PC-9 (cell line): Measurements from ENCODE around the gene DYSF. TPM values are rescaled to one million over a fixed set of nuclear protein-coding genes. Genes with fewer than 3 reads are reported as not detected.
"Not testable (repeated sequence)": the region's sequence is repeated elsewhere in the genome, so short reads cannot be mapped to it uniquely, and the experiment has no call there.

Experiments
- BruUV-seq: library from RNA; stranded (reverse); fragments of 400-500 nt; replicated peaks from 2 replicates; lab custom pipeline; 2021; lab: Mats Ljungman, UMichigan
- CTCF ChIA-PET: fragments of 300-600 bp; sonication (Branson Sonifier 250); formaldehyde crosslinking; loops from one replicate; lab custom pipeline; 2022; ENCODE audit warnings: antibody characterized with exemption; lab: Charles Lee
- POLR2A ChIA-PET: fragments of 300-600 bp; sonication (Branson Sonifier 250); formaldehyde crosslinking; loops from one replicate; lab custom pipeline; 2022; ENCODE audit warnings: antibody characterized with exemption; ENCODE audit not compliant: unreplicated experiment; lab: Charles Lee
- DNase-seq, 2 experiments: peaks; one replicate each; pipeline versions ENCODE4 v3.0.0 to v3.0.0-alpha.2; 2015 to 2022; ENCODE audit warnings: mixed read lengths in 1 of 2
- H2AFZ ChIP-seq: fragments of 200-600 bp; sonication (generic); 2 replicates; pipeline ENCODE4 v1.8.1; 2017; ENCODE audit warnings: antibody characterized with exemption
- H3F3A ChIP-seq: fragments of 200-600 bp; sonication (generic); 2 replicates; pipeline ENCODE4 v1.8.1; 2017; ENCODE audit warnings: antibody characterized with exemption, mild to moderate bottlenecking, low read depth; ENCODE audit not compliant: insufficient read depth
- H3K27ac ChIP-seq: fragments of 200-600 bp; sonication (generic); 2 replicates; pipeline ENCODE4 v1.6.1; 2016; ENCODE audit warnings: mixed run types
- H3K27me3 ChIP-seq: fragments of 200-600 bp; sonication (generic); 2 replicates; pipeline ENCODE4 v1.6.1; 2016; ENCODE audit warnings: low read depth, mixed run types; ENCODE audit not compliant: insufficient read depth
- H3K36me3 ChIP-seq: fragments of 200-600 bp; sonication (generic); 2 replicates; pipeline ENCODE4 v1.6.1; 2016; ENCODE audit warnings: low read depth, mixed run types
- H3K4me1 ChIP-seq: fragments of 200-600 bp; sonication (generic); replicated peaks from 2 replicates; pipeline ENCODE4 v1.6.1; 2016; ENCODE audit warnings: mixed run types; ENCODE audit not compliant: insufficient read depth
- H3K4me2 ChIP-seq: fragments of 200-600 bp; sonication (generic); 2 replicates; pipeline ENCODE4 v1.6.1; 2017; ENCODE audit warnings: mixed run types
- H3K4me3 ChIP-seq: fragments of 200-600 bp; sonication (generic); 2 replicates; pipeline ENCODE4 v1.6.1; 2016; ENCODE audit warnings: mixed run types
- H3K79me2 ChIP-seq: fragments of 200-600 bp; sonication (generic); 2 replicates; pipeline ENCODE4 v1.6.1; 2017; ENCODE audit warnings: low read depth, mixed run types
- H3K9me2 ChIP-seq: fragments of 200-600 bp; sonication (generic); 2 replicates; pipeline ENCODE4 v1.8.1; 2017; ENCODE audit warnings: mild to moderate bottlenecking; ENCODE audit not compliant: insufficient read depth
- H3K9me3 ChIP-seq: fragments of 200-600 bp; sonication (generic); 2 replicates; pipeline ENCODE4 v1.8.1; 2016; ENCODE audit warnings: low read depth; ENCODE audit not compliant: insufficient read depth
- H4K20me1 ChIP-seq: fragments of 200-600 bp; sonication (generic); 2 replicates; pipeline ENCODE4 v1.8.1; 2017; ENCODE audit not compliant: insufficient read depth
- EZH2 ChIP-seq: fragments of 200-600 bp; sonication (generic); IDR thresholded peaks from 2 replicates; pipeline ENCODE4 v1.8.0; 2017; ENCODE audit warnings: antibody characterized with exemption, low read depth
- intact Hi-C: fragments of 100-400 bp; cut with micrococcal nuclease; formaldehyde crosslinking; loops from one replicate; pipeline ENCODE4 v1.10.0; 2022; ENCODE audit not compliant: unreplicated experiment
- total RNA-seq: library from RNA; stranded (reverse); gene quantifications from 2 replicates; pipeline ENCODE4 v1.2.3, GENCODE V29; 2021
- TF ChIP-seq, protein P1 (sequence below): fragments of 200-600 bp; sonication (generic); conservative IDR thresholded peaks from 2 replicates; pipeline ENCODE4 v1.6.1; 2017; ENCODE audit warnings: mixed run types, antibody characterized with exemption, mild to moderate bottlenecking, moderate library complexity

DYSF gene
- total RNA-seq, 1 experiment from 2014 or later, result 12.2 TPM

DNA sequence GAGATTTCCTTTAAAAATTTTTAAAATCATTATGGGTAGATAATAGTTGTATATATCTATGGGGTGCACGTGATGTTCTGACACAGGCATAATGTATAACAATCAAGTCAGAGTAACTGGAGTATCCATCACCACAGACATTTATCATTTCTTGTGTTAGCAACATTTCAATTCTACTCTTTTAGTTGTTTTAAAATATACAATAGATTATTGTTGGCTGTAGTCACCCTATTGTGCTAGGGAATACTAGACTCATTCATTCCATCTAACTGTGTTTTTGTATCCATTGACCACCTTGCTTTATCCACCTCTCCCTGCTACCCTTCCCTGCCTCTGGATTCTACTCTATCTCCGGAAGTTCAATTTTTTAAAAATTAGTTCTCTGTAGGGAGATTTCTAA is 31.0 kb downstream of the DYSF start:
- intact Hi-C loops, result no loop called here
- DNase-seq, result peak in 1 of 2 experiments; percentile 29
- no peaks in the 10 kb centered on the region for H3K27me3 ChIP-seq
- H4K20me1 ChIP-seq, result no peaks in the 10 kb centered on the region
- ChIA-PET CTCF (no interaction called here), POLR2A (no interaction called here)
- no peaks in the 10 kb centered on the region for H3K9me2 ChIP-seq
- no peak overlapping the region for H3K4me2 ChIP-seq
- H3K36me3 ChIP-seq, result no peaks in the 10 kb centered on the region
- H3K9me3 ChIP-seq, result no peaks in the 10 kb centered on the region
- no peak overlapping the region for H3K4me3 ChIP-seq
- no peaks in the 10 kb centered on the region for H3F3A ChIP-seq
- no peak overlapping the region for H3K27ac ChIP-seq
- TF ChIP-seq EZH2, result no peak
- TF ChIP-seq, protein P1, sequence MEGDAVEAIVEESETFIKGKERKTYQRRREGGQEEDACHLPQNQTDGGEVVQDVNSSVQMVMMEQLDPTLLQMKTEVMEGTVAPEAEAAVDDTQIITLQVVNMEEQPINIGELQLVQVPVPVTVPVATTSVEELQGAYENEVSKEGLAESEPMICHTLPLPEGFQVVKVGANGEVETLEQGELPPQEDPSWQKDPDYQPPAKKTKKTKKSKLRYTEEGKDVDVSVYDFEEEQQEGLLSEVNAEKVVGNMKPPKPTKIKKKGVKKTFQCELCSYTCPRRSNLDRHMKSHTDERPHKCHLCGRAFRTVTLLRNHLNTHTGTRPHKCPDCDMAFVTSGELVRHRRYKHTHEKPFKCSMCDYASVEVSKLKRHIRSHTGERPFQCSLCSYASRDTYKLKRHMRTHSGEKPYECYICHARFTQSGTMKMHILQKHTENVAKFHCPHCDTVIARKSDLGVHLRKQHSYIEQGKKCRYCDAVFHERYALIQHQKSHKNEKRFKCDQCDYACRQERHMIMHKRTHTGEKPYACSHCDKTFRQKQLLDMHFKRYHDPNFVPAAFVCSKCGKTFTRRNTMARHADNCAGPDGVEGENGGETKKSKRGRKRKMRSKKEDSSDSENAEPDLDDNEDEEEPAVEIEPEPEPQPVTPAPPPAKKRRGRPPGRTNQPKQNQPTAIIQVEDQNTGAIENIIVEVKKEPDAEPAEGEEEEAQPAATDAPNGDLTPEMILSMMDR, result no peak
- no TSS peak for BruUV-seq
- no peak overlapping the region for H2AFZ ChIP-seq
- H3K79me2 ChIP-seq, result no peaks in the 10 kb centered on the region
- H3K4me1 ChIP-seq, result no peaks in the 10 kb centered on the region

DNA sequence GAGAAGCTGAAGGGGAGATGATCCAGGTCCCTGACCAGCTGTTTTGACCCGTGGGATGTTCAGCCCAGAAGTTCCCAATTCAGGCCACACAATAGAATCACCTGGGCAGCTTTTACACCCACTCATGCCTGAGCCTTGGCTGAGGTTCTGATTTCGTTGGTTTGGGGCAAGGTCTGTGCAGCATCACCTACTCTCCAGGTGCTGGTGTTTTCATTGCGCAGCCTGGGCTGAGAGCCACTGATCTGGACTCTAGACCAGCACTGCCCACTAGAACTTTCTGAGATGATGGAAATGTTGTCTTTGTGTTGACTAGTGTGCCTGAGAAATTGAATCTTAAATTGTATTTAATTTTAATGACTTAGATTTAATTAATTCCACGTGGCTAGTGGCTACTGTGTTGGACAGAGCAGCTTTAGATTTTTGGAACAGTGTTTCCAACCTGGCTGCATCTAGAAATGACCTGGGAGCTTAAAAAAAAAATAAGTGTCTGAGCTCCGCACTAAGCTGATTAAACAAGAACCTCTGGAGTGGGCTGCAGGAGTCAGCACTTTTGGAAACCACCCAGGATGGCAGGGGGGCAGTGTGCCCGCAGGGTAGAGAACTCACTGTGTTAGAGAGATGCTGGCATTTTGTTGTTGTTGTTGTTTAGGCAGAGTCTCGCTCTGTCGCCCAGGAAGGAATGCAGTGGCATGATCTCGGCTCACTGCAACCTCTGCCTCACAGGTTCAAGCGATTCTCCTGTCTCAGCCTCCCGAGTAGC is 33.7 kb downstream of the DYSF start:
- ChIA-PET POLR2A (no interaction called here), CTCF (interaction anchor here (0.6 kb wide), 1 partner anchor 69 kb away, joined by 3 read pairs; no protein-coding TSS in a partner anchor)
- Histone ChIP-seq H4K20me1 (no peaks in the 10 kb centered on the region), H3K4me1 (no peaks in the 10 kb centered on the region), H3K9me2 (no peaks in the 10 kb centered on the region), H3K4me2 (no peak overlapping the region), H3K4me3 (no peak overlapping the region), H3K9me3 (0 out of 2 replicates have a peak, but pooled peaks cover 3% of the 10 kb centered on the region), H3K27me3 (no peaks in the 10 kb centered on the region), H3F3A (no peaks in the 10 kb centered on the region), H2AFZ (no peak overlapping the region), H3K27ac (no peak overlapping the region), H3K79me2 (no peaks in the 10 kb centered on the region), H3K36me3 (no peaks in the 10 kb centered on the region)
- DNase-seq, result peak in 1 of 2 experiments; percentile 20
- no TSS peak for BruUV-seq
- intact Hi-C loops, result no loop called here
- no peak for TF ChIP-seq EZH2
- TF ChIP-seq, protein P1, result no peak

DNA sequence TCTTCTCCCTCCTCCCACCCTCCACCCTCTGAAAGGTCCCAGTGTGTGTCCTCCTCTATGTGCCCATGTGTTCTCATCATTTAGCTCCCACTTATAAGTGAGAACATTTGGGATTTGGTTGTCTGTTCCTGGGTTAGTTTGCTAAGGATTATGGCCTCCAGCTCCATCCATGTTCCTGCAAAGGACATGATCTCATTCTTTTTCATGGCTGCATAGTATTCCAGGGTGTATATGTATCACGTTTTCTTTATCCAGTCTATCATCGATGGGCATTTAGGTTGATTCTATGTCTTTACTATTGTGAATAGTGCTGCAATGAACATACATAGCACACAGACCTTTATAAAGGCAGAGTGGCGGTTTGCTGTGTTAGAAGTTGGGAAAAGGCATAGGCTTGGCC is 38.2 kb downstream of the DYSF start:
- DNase-seq, H3F3A ChIP-seq, H2AFZ ChIP-seq, H3K79me2 ChIP-seq, H3K27ac ChIP-seq, BruUV-seq, H4K20me1 ChIP-seq, intact Hi-C loops, H3K9me2 ChIP-seq, H3K4me1 ChIP-seq, H3K27me3 ChIP-seq, H3K9me3 ChIP-seq, CTCF ChIA-PET, H3K4me3 ChIP-seq, POLR2A ChIA-PET, H3K36me3 ChIP-seq, H3K4me2 ChIP-seq: not testable (repeated sequence)
